Hepatocyte (in vitro differentiated cells): ENCODE data around the gene INSL4.

Experiments used
- EZH2 ChIP-seq: fragments of 200-600 bp; sonication (generic); IDR thresholded peaks from 2 replicates; pipeline ENCODE4 v1.6.1; 2016; ENCODE audit warnings: antibody characterized with exemption, mild to moderate bottlenecking, borderline replicate concordance
- EZH2phosphoT487 ChIP-seq: fragments of 200-600 bp; sonication (generic); IDR thresholded peaks from one replicate; pipeline ENCODE4 v1.6.1; 2018; ENCODE audit warnings: antibody characterized with exemption, mild to moderate bottlenecking, low read depth, moderate library complexity; ENCODE audit not compliant: unreplicated experiment, severe bottlenecking
- TF ChIP-seq, protein P1 (sequence below): fragments of 200-600 bp; sonication (generic); IDR thresholded peaks from 2 replicates; pipeline ENCODE4 v1.5.1; 2016; ENCODE audit warnings: antibody characterized with exemption, mild to moderate bottlenecking; ENCODE audit not compliant: poor library complexity

DNA sequence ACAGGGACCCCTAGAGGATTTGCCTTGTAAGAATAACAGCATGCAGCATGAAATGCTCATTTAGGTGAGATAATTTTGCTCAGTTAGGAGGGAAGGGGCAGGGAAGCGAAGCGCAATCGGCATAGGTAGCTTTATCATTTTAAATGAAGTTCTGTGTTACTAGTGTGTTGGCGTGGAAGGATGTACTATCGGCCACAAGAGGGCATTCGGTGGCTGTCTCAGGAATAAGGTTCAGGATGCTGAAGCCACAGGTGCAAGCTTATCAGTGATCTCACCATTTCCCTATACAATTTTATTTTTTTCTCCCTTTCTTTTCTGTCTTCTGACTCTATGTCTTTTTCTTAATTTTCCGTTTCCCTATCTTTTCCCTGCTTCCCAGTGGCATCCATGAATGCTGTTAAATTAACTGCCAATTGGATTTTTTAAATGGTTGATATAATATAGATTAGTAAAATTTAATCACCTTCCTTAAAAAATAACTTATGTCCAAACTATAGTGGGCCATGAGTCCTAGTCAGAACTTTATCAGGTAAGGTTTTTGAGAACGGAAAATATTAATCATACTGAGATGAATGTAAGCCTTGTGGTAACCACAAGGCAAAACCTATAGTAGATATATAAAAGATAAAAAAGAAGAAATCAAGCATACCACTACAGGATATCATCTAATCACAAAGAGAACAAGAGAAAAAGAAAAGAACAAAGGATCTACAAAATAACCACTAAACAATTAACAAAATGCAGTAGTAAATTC lies 44.6 kb upstream of the INSL4 start:
- TF ChIP-seq EZH2 (no peak), EZH2phosphoT487 (no peak)
- TF ChIP-seq, protein P1, sequence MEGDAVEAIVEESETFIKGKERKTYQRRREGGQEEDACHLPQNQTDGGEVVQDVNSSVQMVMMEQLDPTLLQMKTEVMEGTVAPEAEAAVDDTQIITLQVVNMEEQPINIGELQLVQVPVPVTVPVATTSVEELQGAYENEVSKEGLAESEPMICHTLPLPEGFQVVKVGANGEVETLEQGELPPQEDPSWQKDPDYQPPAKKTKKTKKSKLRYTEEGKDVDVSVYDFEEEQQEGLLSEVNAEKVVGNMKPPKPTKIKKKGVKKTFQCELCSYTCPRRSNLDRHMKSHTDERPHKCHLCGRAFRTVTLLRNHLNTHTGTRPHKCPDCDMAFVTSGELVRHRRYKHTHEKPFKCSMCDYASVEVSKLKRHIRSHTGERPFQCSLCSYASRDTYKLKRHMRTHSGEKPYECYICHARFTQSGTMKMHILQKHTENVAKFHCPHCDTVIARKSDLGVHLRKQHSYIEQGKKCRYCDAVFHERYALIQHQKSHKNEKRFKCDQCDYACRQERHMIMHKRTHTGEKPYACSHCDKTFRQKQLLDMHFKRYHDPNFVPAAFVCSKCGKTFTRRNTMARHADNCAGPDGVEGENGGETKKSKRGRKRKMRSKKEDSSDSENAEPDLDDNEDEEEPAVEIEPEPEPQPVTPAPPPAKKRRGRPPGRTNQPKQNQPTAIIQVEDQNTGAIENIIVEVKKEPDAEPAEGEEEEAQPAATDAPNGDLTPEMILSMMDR: peak; percentile 72
